Fibroblast of pulmonary artery (primary cell): ENCODE data around the gene MYL9.
A peak's percentile ranks its signal among the peaks of the same experiment; 100 is the strongest.

ENCODE experiments used
- DNase-seq: peaks from one replicate; pipeline ENCODE4 v3.0.0-alpha.2; 2010; ENCODE audit warnings: low read depth
- H3K4me3 ChIP-seq: replicated peaks from 2 replicates; pipeline ENCODE4 v1.5.1; 2011; ENCODE audit warnings: low read depth, mild to moderate bottlenecking, control low read depth, low read length, moderate library complexity
- TF ChIP-seq, protein P1 (sequence below): IDR thresholded peaks from 2 replicates; pipeline ENCODE4 v1.5.1; 2011; ENCODE audit warnings: mild to moderate bottlenecking, control low read depth, low read length, inconsistent platforms; ENCODE audit errors: missing control alignments

Gene MYL9

DNA sequence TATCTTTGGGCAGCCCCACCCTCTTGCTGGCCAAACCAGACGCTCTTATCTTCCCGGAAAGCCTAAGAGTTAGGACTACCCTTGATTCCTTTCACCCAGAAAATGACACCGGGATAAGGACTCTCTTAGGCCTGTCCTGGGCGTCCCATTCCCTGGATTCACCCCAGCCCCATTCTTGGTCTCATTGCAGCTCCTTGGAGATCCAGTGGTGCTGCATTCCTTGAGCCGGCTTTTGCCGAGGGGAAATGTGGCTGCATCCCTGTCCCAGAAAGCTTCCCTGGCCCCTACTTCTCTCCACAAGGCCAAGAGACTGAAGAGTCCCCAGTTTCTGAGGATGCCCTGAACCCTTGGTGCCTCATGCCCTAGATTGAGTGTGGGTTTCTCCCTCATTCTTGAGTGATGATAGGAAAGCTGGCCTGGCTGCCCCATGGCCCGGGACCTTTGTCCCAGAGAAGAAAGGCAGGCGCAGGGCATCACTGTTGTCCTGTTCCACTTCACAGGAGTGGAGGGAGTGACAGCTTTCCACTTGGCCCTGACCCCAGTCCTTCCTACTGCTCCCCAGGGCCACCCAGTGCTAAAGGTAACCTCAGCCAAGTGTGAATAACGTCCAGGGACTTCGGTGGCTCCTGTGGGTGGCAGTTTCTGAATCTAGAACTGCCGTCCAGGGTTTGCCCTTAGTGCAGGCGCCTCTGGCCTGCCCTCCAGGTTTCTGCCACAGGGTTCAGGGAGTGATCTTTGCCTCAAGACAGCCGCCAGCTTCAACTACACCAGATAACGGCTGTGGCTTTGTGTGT is 42.7 kb upstream of the MYL9 start:
- DNase-seq = no peak
- H3K4me3 ChIP-seq = no peak overlapping the region
- TF ChIP-seq, protein P1, sequence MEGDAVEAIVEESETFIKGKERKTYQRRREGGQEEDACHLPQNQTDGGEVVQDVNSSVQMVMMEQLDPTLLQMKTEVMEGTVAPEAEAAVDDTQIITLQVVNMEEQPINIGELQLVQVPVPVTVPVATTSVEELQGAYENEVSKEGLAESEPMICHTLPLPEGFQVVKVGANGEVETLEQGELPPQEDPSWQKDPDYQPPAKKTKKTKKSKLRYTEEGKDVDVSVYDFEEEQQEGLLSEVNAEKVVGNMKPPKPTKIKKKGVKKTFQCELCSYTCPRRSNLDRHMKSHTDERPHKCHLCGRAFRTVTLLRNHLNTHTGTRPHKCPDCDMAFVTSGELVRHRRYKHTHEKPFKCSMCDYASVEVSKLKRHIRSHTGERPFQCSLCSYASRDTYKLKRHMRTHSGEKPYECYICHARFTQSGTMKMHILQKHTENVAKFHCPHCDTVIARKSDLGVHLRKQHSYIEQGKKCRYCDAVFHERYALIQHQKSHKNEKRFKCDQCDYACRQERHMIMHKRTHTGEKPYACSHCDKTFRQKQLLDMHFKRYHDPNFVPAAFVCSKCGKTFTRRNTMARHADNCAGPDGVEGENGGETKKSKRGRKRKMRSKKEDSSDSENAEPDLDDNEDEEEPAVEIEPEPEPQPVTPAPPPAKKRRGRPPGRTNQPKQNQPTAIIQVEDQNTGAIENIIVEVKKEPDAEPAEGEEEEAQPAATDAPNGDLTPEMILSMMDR = no peak

DNA sequence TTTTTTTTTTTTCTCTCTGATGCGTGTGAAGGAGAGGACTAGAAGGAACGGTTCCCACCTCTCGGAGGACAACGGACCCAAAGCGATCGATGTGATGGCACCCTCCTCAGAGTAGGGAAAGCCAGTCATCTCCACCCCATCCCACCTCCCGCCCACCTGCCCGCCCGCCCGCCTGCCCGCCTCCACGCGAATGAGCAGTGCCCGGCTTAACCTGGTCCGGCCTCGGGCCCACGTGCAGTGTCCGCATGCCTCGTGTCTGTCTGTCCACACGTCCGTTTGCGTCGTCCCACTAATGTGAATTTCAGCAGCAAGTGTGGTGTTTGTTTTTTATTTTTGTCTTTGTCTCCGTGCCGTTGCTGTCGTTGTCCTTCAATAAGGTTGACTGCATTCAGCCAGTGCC is 42.1 kb upstream of the MYL9 start:
- TF ChIP-seq, protein P1 = no peak
- H3K4me3 ChIP-seq = no peak overlapping the region
- no peak for DNase-seq

DNA sequence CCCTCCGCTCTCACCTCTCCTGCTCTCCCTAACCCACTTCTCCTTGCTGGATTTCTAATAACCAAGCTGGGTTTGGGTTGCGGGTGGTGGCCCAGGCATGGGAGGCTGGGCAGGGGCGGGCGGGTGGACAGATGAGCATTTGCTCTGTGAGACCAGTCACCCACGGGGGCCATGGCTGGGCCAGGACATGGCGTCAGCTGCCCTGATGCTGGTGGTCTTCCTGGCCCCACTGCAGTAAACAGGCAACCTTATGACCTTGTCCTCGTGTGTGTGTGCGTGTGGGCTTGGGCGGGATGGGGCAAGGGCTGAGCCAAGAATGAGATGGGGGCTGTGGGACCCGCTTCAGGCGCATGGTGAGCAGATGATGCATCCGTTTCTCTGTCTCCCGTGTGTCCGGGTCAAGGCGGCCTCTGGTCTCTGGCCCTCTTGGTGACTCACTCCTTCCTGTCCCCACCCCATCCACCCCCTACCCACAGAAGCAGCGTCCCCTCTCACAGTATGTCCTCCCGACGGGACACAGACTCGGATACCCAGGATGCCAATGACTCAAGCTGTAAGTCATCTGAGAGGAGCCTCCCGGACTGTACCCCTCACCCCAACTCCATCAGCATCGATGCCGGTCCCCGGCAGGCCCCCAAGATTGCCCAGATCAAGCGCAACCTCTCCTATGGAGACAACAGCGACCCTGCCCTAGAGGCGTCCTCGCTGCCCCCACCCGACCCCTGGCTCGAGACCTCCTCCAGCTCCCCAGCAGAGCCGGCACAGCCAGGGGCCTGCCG is 41.4 kb upstream of the MYL9 start:
- TF ChIP-seq, protein P1 = no peak
- no peak overlapping the region for H3K4me3 ChIP-seq
- DNase-seq = no peak

DNA sequence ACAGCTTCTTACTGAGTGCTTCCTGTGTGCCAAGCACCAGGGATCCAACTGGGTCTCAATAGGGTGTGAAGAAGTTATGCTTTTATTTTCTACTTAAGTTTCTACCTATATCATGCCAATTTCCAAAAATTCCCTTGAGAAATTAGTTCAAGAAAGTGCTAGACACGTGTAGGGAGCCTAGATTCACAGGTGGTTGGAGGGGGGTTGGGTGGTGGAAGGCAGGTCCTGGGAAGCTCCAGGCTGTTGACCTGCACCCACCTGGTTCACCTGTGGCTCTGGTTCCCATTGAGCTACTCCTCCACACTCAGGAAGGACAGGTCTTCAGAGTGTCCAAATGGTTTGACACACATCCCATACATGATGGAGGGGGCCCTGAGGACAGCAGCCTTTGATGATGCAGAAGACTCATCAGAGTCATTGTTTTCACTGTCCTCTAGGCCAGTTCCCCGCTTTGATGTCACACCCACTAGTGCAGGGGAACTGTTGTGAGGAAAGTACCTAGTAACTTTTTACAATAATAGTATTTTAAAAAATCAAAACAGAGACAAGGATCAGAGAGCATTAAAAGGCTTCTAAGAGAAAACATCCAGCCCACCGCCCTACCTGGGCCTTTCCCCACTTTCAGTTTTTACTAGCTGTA is 39.8 kb upstream of the MYL9 start:
- TF ChIP-seq, protein P1 = no peak
- DNase-seq = no peak
- H3K4me3 ChIP-seq = no peak overlapping the region

DNA sequence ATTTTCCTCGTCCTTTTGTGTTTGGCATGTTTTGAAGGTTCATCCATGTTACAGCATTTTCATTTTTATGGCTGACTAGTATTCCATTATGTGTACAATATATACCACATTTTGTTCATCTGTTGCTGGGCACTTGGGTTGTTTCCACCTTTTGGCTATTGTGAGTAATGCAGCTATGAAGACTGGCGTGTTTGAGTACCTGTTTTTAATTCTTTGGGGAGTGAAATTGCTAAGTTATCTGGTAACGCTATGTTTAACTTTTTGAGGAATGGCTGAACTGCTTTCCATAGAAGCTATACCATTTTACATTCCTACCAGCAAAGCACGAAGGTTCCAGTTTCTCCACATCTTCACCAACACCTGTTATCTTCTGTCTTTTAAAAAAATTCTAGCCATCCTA is 37.0 kb upstream of the MYL9 start:
- no peak overlapping the region for H3K4me3 ChIP-seq
- no peak for DNase-seq
- TF ChIP-seq, protein P1 = no peak

DNA sequence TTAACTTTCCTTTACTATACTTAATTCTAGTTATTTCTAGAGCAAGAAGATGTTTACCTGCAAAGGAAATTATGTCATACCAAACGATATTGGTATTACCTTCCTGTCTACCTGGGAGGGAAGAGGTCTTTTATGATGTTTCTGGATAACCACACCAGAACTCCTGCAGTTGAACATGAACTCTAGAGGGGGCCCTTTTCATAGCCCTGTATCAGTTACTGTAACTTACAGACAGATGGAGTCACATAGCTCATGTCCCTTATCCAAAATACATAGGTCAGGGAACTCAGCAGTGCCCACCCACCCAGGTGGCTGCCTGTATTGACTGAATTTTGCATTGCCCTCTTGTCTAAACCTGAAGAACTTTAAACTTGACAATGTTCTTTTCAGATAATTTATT is 35.1 kb upstream of the MYL9 start:
- DNase-seq = peak; percentile 27
- TF ChIP-seq, protein P1 = peak; percentile 52
- no peak overlapping the region for H3K4me3 ChIP-seq
